Fibroblast of pulmonary artery (primary cell): ENCODE data around the gene MREG.

Experiments
- DNase-seq: peaks from one replicate; pipeline ENCODE4 v3.0.0-alpha.2; 2010; ENCODE audit warnings: low read depth
- H3K4me3 ChIP-seq: replicated peaks from 2 replicates; pipeline ENCODE4 v1.5.1; 2011; ENCODE audit warnings: low read depth, mild to moderate bottlenecking, control low read depth, low read length, moderate library complexity
- CTCF ChIP-seq: IDR thresholded peaks from 2 replicates; pipeline ENCODE4 v1.5.1; 2011; ENCODE audit warnings: mild to moderate bottlenecking, control low read depth, low read length, inconsistent platforms; ENCODE audit errors: missing control alignments

Gene MREG

GRCh38 chr2:215903203-215903602 is 110.1 kb downstream of the MREG start:
- DNase-seq: no peak
- no peak for TF ChIP-seq CTCF

GRCh38 chr2:215901796-215902195 is 111.6 kb downstream of the MREG start:
- no peak overlapping the region for H3K4me3 ChIP-seq
- no peak for TF ChIP-seq CTCF
- DNase-seq: no peak

More at GRCh38 chr2:215903203-215903602, 110.1 kb downstream of the MREG start:
- H3K4me3 ChIP-seq: no peak overlapping the region

GRCh38 chr2:215900843-215901242 is 112.5 kb downstream of the MREG start:
- no peak overlapping the region for H3K4me3 ChIP-seq
- no peak for DNase-seq
- no peak for TF ChIP-seq CTCF

GRCh38 chr2:215900203-215900611 is 113.1 kb downstream of the MREG start:
- no peak for TF ChIP-seq CTCF
- no peak overlapping the region for H3K4me3 ChIP-seq
- peak; percentile 64 for DNase-seq

- peak; percentile 39 for DNase-seq
- TF ChIP-seq CTCF: no peak
- no peak overlapping the region for H3K4me3 ChIP-seq
Observed at GRCh38 chr2:215899141-215900074, 113.9 kb downstream of the MREG start.

GRCh38 chr2:215898363-215898762 is 115.0 kb downstream of the MREG start:
- H3K4me3 ChIP-seq: no peak overlapping the region
- no peak for DNase-seq
- TF ChIP-seq CTCF: no peak

GRCh38 chr2:215896921-215897320 is 116.4 kb downstream of the MREG start:
- TF ChIP-seq CTCF: no peak
- no peak for DNase-seq
- no peak overlapping the region for H3K4me3 ChIP-seq
